ENCODE data around the gene LHX4. TPM values are rescaled to one million over a fixed set of nuclear protein-coding genes. Genes with fewer than 3 reads are reported as not detected.

LHX4 gene
- total and polyA plus RNA-seq, 2 donors from 2014 or later = 0.37 TPM; not detected in 1

DNA sequence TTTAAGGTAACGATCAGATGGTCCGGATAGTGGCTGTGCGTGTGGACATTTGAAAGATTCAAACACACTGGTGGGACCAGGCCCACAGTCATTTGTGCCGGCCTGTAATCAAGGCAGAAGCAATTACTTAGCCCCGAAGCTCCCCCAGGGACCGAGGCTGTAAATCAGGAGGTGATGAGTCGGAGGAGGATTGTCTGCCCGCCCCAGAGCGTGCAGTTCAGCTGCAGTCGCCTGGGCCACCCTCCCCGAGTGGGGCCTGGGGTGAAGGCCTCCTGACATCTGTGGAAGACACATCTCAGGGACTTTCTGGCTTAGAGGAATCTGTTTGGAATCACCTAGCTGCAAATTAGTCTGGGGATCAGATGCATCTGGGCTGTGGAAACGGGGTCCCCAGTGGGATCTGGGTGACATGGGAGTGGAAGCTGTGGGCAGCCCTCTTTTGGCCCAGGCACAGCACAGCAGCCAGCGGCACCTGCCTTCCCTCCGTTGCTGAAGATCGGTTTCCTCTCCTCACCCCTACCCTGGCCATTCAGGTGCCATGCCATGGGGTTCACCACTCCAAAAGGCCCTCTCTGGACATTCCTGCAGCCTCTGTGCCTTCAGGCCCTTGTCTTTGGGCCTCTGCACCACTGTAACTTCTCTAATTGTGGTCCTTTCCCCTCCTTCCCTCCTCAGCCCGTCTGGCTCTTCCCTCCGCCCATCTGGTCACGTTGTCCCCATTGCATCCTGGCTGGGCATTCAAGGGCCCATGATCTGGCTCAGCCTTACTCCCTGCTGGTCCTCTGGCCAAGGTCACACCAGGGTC, 25.7 kb downstream of the LHX4 start:
- Histone ChIP-seq H3K27ac (ENCODE audit: low read depth in 2 of 2, low read length in 2 of 2) (no peak overlapping the region), H3K36me3 (ENCODE audit: control insufficient read depth in 2 of 3, insufficient read depth in 3 of 3, low read length in 3 of 3) (no peaks in the 10 kb centered on the region), H3K9ac (ENCODE audit: low read length in 3 of 3) (no peak overlapping the region), H3K27me3 (ENCODE audit: control insufficient read depth, insufficient read depth, low read length) (no peaks in the 10 kb centered on the region), H3K9me3 (ENCODE audit: control insufficient read depth in 2 of 3, insufficient read depth in 1 of 3, low read length in 3 of 3) (no peaks in the 10 kb centered on the region), H3K4me3 (ENCODE audit: low read length in 3 of 3) (no peak overlapping the region), H3K4me1 (ENCODE audit: control insufficient read depth in 2 of 3, insufficient read depth in 2 of 3, low read depth in 1 of 3, low read length in 3 of 3) (peaks cover 0 to 13% (median 0%) of the 10 kb centered on the region in 3 donors)
- intact Hi-C loops (cut with DNase I) = loop anchor here (10.0 kb wide), 1 partner anchor 219 kb away; no protein-coding TSS in a partner anchor
- DNase-seq (peak in 2 of 5 donors; percentile 42 to 48), FAIRE-seq (no peak)
- no peak for TF ChIP-seq CTCF (IDR thresholded peaks at IDR 0.05; ENCODE audit: borderline replicate concordance, extremely low read depth, insufficient read depth)

DNA sequence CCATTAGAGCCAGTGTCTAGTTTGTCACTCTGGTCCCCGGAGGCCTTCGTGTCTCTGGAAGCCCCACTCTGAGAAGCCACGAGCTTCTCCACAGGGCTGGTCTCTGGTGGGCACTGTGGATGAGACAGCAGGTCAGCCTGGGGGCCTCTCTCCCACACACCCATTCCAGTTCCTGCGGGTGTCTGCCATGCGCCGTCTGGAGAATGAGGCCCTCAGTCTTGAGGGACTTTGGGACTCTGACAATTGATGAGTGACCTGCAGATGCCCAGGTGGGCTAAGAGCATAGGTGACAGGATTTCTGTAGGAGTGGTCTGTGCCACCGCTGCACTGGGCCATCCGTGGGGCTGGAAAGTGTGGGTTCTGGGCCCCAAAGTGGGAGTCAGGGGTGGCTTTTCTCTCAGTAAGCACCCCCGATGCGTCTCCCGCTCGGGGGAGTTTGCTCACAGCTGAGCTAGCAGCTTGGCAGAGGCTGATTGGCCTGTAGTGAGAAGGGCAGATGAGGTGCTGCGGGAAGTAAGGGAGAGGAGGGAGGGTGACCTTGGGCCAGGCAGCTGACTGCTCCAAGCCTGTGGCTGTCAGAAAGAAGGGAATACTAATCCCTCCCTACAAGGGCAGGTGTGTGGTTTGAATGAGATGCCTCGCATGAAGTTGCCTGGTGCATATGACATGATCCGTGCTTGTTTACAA, 26.4 kb downstream of the LHX4 start:
- Histone ChIP-seq H3K36me3 (ENCODE audit: control insufficient read depth in 2 of 3, insufficient read depth in 3 of 3, low read length in 3 of 3) (no peaks in the 10 kb centered on the region), H3K4me3 (ENCODE audit: low read length in 3 of 3) (no peak overlapping the region), H3K9me3 (ENCODE audit: control insufficient read depth in 2 of 3, insufficient read depth in 1 of 3, low read length in 3 of 3) (no peaks in the 10 kb centered on the region), H3K4me1 (ENCODE audit: control insufficient read depth in 2 of 3, insufficient read depth in 2 of 3, low read depth in 1 of 3, low read length in 3 of 3) (peaks cover 0 to 20% (median 3%) of the 10 kb centered on the region in 3 donors), H3K27ac (ENCODE audit: low read depth in 2 of 2, low read length in 2 of 2) (no peak overlapping the region), H3K27me3 (ENCODE audit: control insufficient read depth, insufficient read depth, low read length) (no peaks in the 10 kb centered on the region), H3K9ac (ENCODE audit: low read length in 3 of 3) (peak overlapping the region in 1 of 3 donors; percentile 40)
- intact Hi-C loops (cut with DNase I) = loop anchor here (10.0 kb wide), 1 partner anchor 218 kb away; no protein-coding TSS in a partner anchor
- FAIRE-seq (no peak), DNase-seq (peak in 3 of 5 donors; percentile 33 to 39 (median 38))
- no peak for TF ChIP-seq CTCF (IDR thresholded peaks at IDR 0.05; ENCODE audit: borderline replicate concordance, extremely low read depth, insufficient read depth)

DNA sequence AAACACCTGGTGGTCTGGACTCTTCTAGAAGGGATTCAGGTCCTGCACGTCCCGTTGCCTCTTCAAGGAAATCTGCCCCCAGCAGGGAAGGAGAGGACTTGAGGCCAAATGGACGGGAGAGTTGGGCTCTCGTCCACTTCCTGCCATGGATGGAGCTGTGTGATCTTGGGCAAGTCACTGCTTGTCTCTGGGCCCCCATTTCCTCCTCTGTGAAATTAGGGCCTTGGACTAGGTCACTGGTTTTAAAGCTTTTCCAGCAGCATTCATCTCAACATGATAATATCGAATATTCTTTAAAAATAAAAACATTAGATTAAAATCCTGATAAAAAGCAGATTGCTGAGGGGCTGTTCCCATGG, 26.9 kb downstream of the LHX4 start:
- no peak overlapping the region for H3K9ac ChIP-seq (ENCODE audit: low read length in 3 of 3)
- no peaks in the 10 kb centered on the region for H3K36me3 ChIP-seq (ENCODE audit: control insufficient read depth in 2 of 3, insufficient read depth in 3 of 3, low read length in 3 of 3)
- FAIRE-seq = no peak
- intact Hi-C loops (cut with DNase I) = loop anchor here (10.0 kb wide), 1 partner anchor 218 kb away; no protein-coding TSS in a partner anchor
- no peak overlapping the region for H3K27ac ChIP-seq (ENCODE audit: low read depth in 2 of 2, low read length in 2 of 2)
- H3K9me3 ChIP-seq (ENCODE audit: control insufficient read depth in 2 of 3, insufficient read depth in 1 of 3, low read length in 3 of 3) = no peaks in the 10 kb centered on the region
- H3K27me3 ChIP-seq (ENCODE audit: control insufficient read depth, insufficient read depth, low read length) = no peaks in the 10 kb centered on the region
- no peak overlapping the region for H3K4me3 ChIP-seq (ENCODE audit: low read length in 3 of 3)
- H3K4me1 ChIP-seq (ENCODE audit: control insufficient read depth in 2 of 3, insufficient read depth in 2 of 3, low read depth in 1 of 3, low read length in 3 of 3) = peaks cover 0 to 22% (median 5%) of the 10 kb centered on the region in 3 donors
- no peak for TF ChIP-seq CTCF (IDR thresholded peaks at IDR 0.05; ENCODE audit: borderline replicate concordance, extremely low read depth, insufficient read depth)
- DNase-seq = no peak
